GM12874 (cell line): ENCODE data around the gene DGCR8.

Source experiments
- CTCF ChIP-seq: IDR thresholded peaks from 2 replicates; pipeline ENCODE4 v1.5.1; 2011; ENCODE audit warnings: low read depth, mild to moderate bottlenecking, control low read depth, low read length, moderate library complexity; ENCODE audit not compliant: insufficient read depth

Gene DGCR8

GRCh38 chr22:20105456-20106204 lies 25.6 kb downstream of the DGCR8 start:
- no peak for TF ChIP-seq CTCF

- no peak for TF ChIP-seq CTCF
Measured at GRCh38 chr22:20106205-20106848, 26.3 kb downstream of the DGCR8 start.

- TF ChIP-seq CTCF, result no peak
Measured at GRCh38 chr22:20106849-20107237, 26.8 kb downstream of the DGCR8 start.

- TF ChIP-seq CTCF, result no peak
Measured at GRCh38 chr22:20107471-20107901, 27.4 kb downstream of the DGCR8 start.

- no peak for TF ChIP-seq CTCF
Measured at GRCh38 chr22:20107951-20108756, 28.1 kb downstream of the DGCR8 start.

GRCh38 chr22:20108757-20109230 lies 28.8 kb downstream of the DGCR8 start:
- no peak for TF ChIP-seq CTCF
